ENCODE data around the gene CEP112.
"Not testable (repeated sequence)": the region's sequence is repeated elsewhere in the genome, so short reads cannot be mapped to it uniquely, and the experiment has no call there.

Gene CEP112

DNA sequence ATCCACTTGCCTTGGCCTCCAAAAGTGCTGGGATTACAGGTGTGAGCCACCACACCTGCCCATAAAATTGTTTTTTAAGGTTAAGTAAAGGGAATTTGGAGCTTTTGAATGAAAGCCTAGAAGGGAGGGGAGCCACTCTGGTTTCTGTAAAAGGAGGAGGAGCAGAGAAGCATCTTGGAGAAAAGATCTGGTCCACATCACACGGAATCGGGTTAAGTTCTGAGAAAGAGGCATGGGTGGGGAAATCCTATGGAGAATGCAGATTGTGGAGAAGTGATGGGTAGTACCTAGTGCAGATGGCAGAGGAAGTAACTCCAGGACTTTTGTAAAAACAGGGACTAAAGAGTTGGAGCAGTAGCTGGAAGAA lies 18.3 kb upstream of the CEP112 start:
- DNase-seq, result no peak

DNA sequence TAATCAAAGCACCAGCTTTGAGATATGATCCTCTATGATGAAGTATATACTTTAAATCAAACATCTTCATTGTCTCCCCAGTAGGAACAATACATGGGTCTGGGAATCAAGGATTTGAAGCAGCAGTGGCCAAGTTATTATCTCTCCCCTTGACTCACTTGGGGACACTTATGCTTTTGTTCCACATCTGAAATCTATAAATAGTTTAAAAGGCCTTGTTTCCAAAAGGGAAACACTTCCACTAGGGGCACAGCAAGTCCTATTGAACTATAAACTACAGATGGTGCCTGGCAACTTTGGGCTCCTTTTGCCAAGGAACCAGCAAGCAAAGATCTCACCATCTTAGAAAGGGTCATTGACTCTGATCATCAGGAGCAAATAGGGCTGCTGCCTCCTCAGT lies 16.0 kb upstream of the CEP112 start:
- no peak for DNase-seq

DNA sequence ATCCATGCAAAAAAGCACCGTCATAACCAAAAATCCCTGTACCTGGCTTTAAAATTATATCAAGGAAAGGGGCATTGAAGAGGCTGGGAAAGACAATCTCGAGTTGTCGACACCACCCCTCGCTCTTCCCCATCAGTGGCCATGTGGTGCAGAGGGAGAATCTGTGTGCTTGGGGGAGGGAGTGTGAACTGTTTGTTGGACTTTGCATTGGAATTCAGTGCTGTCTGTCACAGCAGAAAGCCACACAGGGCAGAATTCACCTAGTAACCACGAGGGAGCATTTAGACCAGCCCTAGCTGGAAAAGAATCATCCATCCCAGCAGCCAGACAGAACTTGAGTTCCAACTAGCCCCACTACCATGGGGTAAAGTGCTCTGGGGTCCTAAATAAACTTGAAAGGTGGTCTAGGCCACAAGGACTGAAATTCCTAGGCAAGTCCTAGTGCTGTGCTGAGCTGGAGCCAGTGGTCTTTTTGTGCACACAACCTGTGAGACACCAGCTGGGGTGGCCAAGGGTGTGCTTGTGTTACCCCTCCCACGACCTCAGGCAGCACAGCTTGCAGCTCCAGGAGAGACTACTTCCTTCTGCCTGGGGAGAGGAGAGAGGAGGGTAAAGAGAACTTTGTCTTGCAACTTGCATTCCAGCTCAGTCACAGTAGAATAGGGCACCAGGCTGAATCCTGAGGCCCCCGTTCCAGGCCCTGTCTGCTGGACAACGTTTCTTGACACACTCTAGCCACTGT lies 11.5 kb upstream of the CEP112 start:
- no peak for DNase-seq

DNA sequence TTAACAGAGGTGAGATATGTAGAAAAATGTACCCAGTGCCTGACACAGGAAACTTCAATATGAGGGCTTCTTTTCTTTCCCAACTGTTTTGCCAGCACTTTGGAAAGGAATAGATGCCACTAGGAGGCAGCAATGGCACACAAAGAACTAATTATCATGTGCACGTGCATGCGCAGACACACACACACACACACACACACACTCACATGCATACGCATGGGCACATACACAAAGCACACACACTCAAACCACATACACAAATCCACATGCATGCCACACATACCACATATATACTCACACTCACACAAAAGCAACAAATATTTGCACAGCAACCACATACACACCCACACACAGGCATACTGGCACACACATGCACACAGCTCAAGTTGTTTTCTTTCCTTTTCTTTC lies 8.8 kb upstream of the CEP112 start:
- peak; percentile 63 for DNase-seq

DNA sequence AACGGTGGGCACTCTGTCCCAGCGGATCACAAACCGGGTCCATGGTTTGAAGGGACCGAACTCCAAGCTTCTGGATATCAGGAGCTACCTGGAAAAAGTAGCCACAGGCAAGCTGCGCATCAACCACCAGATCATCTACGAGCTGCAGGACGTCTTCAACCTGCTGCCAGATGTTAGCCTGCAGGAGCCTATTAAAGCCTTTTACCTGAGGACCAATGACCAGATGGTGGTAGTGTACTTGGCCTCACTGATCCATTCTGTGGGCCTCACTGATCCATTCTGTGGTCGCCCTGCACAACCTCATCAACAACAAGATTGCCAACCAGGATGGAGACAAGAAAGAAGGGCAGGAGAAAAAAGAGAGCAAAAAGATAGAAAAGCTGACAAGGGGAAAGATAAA lies 6.3 kb upstream of the CEP112 start:
- DNase-seq, result no peak

DNA sequence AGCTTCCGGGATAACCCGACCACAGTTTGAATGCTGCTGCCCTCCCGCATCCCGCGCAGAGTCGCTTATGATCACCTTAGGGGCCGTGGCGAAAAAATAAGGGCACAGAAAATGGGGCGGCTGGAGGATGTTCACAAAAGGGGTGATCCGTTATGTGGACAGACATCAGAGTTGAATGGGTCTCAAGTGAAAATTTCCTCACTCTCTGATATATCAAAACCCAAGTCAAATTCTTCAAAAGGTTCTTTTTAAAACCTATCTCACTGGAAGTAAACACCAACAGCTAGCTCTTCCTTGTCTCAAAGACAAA lies 400 bp upstream of the CEP112 start:
- no peak for DNase-seq

DNA sequence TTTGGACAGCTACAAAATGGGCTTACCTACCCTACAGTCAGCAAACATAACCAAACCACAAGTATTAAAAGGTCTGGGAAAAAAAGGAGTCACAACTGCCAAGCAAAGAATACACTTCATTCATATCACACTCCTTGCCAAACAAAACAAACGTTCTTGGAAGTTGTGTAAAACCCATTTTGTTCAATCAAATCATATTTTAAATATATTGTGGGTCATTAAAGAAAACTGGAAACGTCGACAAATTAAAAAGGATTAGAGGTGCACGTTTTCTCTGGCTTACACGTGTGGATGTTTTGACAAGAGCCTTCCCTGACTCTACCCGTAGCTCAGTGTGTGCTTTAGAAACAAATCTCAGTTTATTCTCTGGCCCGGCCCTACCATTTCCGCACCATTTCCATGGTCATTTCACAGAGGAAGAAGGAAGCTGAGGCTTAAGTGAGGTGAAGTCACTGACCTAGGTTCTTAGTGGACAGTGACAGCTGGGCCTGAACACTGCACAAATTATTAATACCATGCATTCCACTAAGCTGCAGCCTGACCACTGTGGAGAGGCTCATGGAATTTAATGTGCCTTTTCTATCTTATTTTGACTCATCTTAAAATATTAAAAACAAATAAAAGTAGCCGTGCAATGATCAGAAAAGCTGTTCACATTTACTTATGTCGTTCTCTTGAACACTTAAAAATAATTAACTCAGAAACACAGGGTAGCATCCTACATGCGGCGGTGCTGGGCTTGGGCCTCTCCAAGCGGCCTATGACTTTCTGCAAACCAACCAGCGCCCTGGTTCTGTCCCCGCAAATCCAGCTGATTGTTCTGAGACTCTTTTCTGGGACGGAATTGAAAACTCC lies 968 bp downstream of the CEP112 start:
- no peak for DNase-seq

DNA sequence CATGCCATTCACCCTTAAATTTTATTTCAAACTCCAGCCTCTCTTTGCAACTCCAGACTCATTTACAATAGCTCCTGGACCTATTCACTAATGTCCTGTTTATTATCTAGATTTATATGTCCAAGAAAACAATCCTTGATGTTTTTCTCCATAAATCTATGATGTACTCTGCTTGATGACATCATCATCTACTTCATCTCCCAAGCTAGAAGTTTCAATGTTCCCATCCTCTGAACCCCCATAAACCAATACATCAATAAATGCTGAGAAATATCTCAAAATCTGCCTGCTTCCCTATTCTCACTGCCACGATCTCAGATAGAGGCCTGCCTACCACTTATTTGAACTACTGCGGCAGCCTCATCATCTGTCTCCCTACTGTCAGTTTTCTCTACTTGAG lies 4.2 kb downstream of the CEP112 start:
- DNase-seq, result no peak

DNA sequence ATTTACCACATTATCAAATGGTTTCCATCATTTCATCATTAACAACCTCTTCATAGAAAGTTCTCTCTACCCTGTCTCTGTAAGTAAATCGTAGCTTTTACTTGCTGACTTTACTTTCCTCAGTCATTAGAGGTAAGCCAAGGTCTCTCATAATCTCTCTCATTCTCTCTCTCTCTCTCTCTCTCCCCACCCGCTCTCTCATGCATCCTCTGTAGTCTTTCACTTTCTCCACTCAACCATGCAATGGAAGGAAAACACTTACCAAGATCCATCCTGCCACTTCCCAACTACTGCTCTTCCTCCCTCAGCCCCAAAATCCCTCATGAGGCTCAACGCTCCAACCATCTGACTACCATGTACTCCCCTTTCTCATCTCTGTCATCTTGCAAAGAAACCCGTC lies 6.1 kb downstream of the CEP112 start:
- no peak for DNase-seq

DNA sequence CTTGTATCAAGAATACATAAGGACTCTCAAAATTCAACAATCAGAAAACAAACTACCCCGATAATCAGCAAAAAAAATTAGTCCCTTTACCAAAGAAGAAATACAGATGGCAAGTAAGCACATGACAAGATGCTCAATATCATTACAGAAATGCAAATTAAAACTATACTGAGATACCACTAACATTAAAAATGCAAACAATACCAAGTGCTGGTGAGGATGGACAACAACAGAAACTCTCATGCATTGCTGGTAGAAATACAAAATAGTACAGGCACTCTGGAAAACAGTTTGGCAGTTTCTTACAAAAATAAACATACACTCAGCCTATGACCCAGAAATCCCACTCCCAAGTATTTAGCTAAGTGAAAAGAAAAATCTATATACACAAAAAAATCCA lies 7.5 kb downstream of the CEP112 start:
- no peak for DNase-seq

DNA sequence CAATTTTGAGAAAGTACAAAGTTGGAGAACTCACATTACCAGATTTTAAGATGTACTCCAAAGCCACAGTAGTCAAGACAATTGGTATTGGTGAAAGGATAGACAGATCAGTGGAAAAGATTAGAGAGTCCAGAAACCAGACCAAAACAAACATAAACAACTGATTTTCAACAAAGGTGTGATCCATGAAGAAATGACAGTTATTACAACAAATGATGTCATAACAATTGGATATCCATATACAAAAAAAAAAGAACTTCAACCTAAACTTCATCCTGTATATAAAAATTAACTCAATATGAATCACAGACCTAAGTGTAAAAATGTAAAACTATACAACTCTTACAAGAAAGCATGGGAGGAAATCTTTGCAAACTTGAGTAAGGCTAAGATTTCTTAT lies 8.4 kb downstream of the CEP112 start:
- no peak for DNase-seq

DNA sequence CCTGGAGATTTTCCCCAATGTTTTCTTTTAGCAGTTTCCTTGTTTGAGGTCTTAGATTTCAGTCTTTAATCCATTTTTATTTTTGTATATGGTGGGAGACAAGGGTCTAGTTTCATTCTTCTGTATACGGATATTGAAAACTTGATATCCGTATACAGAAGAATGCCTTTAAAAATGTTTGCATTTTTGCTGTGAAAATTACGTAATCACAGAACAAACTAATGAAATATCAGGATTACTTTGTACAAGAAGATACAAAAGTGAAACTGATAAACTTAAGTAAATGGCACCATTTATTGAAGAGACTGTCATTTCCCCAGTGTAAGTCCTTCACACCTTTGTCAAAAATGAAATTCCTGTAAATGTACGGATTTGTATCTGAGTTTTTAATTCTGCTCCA lies 13.3 kb downstream of the CEP112 start:
- no peak for DNase-seq

DNA sequence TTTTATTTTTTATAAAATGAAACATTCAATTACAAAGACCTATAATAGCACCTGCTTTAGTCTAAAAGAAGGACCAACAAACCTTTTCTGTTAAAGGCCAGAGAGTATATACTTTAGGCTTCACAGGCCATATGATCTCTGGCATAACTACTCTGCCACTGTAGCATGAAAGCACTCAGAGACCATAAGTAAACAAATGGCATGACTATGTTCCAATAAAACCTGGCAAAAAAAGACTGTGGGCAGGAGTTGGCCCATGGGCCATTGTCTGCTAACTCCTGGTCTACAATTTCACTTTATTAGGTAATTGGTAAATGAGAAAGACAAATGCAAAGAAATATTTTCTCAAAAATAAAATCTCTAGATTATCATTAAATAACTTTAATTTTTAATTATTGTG lies 14.9 kb downstream of the CEP112 start:
- DNase-seq, result no peak

DNA sequence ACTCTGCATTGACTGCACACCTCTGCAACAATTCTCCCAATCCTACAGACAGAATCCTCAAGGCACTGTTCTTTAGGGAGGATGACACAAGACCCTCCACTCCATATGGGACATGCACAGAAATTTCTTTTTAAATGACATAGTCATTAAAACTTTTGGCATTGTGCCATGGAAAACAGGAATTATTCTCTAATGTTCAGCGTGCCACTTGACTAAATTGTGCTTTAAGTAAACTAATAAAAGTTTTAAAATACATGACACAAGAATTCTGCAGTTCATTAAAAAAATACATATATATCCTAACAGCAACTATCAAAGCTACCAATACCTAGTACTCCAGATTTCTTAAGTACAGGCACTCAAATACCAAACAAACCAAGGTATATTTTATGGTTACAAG lies 16.0 kb downstream of the CEP112 start:
- no peak for DNase-seq

DNA sequence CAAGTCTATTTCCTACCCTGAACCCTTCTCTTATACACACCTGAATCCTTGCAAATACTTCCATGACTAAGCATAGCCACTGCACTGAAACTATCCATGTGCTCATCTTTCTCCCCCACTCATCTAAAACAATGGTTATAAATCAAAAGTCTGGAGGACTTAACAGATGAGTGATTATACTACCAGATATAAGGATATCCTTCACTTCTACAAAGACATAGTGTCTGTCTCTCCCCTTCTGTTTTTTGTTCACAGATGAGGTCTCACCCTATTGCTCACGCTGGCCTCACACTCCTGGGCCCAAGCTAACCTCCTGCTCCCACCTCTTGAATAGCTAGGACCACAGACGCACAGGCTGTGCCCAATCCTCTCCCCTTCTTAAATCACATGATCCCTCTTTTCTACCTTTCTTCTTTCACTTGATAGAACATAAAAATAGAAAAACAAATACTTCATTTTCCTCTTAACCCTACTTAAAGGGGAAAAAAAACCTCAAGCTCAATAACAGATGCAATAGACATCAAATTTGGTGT lies 19.2 kb downstream of the CEP112 start:
- no peak for DNase-seq

DNA sequence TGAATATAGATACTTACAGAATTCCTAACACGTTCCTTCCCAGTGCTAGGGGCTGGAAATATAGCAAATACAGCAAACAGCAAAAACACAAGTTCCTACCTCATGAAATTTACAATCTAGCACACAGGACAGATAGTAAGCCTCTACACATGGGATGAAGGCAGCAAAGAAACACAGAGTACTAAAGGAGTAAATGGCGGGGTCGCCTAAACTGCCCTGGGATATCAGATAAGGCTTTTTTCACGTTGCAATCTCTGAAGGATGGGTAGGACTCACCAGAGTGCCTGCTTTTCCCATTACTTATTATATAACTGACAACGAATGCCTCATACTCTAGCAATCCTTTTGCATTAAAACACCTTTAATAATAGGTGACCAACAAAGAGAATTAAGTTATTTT lies 19.8 kb downstream of the CEP112 start:
- no peak for DNase-seq

DNA sequence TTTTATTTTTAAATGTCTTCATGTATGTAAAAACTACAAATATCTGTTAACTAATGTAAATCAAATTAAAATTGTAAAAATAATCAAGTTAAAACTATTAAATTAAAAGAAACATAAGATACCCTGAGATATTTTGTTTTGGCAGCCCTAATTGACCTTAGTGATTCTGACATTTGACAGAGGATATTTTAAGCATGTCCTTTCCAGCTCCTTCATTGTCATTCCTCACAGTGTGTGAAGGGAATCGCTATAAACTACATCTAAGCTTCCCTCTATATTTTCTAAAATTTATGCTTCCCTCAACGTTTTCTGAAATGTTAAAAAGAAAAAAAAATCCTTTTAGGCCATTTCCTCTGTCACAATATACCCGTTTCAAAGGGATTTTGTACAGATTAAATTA lies 20.2 kb downstream of the CEP112 start:
- no peak for DNase-seq

DNA sequence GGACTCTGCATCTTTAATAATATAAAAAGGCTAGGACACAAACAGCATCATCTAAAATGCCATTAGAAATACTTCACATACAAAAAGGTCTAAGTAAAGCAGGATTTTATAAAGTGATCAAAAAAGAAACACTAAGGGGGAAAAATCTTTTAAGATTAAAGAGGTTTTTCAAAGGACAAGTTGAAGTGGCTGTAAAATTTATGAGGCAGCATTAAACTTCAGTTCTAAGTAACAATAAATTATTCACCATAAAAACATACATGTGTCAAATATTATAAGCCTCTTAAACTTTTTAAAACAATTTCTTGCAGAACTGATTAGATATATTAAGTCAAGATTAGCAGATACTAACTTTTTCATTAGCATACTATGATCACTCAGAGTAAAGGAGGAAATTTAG lies 20.8 kb downstream of the CEP112 start:
- DNase-seq, result no peak

DNA sequence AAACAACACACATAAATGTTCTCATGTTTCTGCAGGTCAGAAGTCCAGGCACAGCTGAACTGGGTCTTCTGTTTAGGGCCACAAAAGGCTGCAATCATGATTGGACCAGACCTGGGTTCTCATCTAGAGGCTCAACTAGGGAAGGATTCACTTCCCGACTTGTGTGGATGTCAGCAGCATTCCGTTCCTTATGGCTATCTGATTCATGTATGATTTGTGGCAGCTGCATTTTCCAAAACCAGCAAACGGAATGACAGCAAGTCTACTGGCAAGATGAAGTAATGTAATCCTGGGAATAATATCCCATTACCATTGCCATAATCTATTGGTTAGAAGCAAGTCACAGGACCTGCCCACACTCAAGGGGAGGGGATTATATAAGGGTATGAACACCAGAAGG lies 22.1 kb downstream of the CEP112 start:
- no peak for DNase-seq

DNA sequence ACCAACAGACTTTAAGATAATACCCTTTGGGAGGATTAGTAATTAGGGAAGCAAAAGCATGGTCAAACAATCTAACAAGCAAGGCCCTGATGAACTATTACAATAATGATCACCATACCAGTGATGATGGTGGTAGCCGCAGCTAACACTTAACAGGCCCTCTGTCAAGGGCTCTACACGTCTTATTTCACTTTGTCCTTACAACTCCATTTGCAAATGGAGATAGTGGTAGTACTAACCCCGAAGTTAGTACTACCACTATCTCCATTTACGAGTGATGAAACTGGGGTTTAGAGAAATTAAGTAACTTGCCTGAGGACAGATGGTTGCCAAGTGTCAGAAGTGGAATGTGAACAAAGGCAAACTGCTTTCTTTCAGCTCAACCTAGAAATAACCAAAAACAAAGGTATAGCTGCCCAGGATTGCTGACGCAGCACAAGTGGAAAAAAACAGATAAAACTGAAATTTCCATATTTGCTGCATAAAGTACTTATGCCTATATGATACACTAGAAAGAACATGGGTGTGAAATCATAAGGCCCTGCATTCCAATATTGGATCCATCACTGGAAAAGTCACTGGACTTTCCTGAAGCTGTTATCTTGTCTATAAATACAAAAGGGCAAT lies 24.6 kb downstream of the CEP112 start:
- DNase-seq, result no peak

DNA sequence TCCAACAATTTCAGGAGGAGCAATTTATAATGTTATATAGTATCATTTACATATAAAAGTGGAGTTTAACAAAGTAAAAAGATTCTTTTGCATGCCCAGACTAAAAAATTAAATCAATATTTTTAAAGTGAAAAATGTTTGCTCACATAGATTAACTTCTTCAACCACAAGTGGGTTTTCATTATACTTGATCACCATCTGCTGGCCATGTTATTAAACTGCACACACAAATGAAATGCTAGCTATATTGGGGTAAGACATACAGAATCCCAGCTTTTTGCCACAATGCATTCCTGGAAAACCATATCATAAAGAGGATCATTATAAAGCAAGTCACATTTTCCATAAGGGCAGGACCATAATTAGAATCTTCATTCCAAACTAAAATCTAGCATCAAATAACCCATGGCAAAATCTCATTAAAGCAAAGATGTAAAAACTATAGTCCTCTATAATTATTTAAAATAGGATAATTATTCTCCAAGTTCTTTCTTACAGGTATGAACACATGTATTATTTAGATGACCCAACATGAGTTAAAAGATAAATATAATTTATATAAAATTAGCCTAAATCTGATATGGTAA lies 26.3 kb downstream of the CEP112 start:
- peak; percentile 33 for DNase-seq

DNA sequence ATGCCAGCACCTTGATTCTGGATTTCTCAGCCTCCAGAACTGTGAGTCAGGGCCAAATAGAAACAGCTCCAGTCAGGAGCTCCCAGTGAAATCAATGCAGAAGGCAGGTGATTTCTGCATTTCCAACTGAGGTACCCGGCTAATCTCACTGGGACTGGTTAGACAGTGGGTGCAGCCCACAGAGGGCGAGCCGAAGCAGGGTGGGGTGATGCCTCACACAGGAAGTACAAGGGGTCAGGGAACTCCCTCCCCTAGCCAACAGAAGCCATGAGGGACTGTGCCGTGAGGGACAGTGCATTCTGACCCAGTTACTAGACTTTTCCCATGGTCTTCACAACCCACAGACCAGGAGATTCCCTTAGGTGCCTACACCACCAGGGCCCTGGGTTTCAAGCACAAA lies 36.9 kb downstream of the CEP112 start:
- not testable (repeated sequence) for DNase-seq

DNA sequence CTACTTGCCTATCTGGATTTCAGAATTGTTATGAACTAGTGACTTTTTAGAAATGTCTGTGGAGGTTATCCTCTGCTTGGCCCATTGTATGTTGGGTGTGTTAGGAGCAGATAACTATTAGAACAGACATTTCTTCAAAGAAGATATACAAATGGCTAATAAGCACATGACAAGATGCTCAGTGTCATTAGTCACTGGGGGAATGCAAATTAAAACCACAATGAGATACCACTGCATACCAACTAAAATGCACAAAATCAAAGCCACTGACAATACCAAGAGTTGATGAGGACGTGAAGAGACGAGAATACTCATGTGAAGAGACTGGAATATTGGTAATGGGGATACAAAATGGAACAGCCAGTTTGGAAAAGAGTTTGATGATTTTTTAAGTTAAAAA lies 39.2 kb downstream of the CEP112 start:
- no peak for DNase-seq

DNA sequence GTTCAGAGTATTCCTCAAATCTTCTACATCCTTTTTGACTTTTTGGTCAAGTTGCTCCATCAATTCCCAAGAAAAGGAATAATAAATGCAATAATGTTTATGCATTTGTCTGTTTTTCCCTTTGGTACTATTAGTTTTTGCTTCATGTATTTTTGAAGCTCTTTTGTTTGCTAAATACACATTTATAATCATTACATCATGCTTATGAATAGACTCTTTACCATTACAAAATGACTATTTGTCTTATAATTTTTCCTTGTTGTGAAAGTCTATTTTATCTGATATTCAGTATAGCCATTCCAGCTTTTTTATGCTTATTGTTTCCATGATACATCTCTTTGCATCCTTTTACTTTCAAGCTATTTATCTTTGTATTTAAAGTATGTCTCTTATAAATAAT lies 41.2 kb downstream of the CEP112 start:
- DNase-seq, result no peak
